GM12874 (cell line): ENCODE results near the gene ASAH2B.

Source experiments
- TF ChIP-seq, protein P1 (sequence below): IDR thresholded peaks from 2 replicates; pipeline ENCODE4 v1.5.1; 2011; ENCODE audit warnings: low read depth, mild to moderate bottlenecking, control low read depth, low read length, moderate library complexity; ENCODE audit not compliant: insufficient read depth

ASAH2B gene

DNA sequence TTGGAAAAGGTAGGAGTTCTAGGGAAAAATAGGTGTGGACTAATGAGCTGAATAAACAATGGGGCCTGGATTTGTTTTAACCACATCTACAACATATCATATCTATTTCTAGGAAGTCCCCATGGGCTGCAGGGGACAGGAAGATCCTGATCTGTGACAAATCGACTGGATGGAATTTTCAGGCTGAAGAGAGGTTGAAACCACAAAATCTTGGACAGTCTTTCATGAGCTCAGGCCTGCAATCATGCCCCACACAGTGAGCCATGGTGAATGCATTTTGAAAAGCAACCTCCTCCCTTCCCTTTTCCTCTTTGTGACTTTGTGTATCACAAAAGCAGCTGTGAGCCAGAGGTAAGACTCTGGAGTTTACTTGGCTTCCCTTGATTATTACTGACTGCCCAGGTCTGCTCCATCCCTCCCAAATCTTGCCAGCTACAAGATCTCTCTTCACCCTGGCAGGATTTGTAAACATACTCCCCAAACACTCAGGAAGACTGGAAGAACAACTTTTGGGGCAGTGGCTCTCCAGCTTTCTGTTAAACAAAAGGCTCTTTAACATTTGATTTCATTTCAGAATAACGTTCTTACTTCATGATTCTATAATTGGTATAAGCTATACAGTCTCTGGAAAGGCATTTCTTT lies 66.4 kb downstream of the ASAH2B start:
- TF ChIP-seq, protein P1, sequence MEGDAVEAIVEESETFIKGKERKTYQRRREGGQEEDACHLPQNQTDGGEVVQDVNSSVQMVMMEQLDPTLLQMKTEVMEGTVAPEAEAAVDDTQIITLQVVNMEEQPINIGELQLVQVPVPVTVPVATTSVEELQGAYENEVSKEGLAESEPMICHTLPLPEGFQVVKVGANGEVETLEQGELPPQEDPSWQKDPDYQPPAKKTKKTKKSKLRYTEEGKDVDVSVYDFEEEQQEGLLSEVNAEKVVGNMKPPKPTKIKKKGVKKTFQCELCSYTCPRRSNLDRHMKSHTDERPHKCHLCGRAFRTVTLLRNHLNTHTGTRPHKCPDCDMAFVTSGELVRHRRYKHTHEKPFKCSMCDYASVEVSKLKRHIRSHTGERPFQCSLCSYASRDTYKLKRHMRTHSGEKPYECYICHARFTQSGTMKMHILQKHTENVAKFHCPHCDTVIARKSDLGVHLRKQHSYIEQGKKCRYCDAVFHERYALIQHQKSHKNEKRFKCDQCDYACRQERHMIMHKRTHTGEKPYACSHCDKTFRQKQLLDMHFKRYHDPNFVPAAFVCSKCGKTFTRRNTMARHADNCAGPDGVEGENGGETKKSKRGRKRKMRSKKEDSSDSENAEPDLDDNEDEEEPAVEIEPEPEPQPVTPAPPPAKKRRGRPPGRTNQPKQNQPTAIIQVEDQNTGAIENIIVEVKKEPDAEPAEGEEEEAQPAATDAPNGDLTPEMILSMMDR, result no peak

DNA sequence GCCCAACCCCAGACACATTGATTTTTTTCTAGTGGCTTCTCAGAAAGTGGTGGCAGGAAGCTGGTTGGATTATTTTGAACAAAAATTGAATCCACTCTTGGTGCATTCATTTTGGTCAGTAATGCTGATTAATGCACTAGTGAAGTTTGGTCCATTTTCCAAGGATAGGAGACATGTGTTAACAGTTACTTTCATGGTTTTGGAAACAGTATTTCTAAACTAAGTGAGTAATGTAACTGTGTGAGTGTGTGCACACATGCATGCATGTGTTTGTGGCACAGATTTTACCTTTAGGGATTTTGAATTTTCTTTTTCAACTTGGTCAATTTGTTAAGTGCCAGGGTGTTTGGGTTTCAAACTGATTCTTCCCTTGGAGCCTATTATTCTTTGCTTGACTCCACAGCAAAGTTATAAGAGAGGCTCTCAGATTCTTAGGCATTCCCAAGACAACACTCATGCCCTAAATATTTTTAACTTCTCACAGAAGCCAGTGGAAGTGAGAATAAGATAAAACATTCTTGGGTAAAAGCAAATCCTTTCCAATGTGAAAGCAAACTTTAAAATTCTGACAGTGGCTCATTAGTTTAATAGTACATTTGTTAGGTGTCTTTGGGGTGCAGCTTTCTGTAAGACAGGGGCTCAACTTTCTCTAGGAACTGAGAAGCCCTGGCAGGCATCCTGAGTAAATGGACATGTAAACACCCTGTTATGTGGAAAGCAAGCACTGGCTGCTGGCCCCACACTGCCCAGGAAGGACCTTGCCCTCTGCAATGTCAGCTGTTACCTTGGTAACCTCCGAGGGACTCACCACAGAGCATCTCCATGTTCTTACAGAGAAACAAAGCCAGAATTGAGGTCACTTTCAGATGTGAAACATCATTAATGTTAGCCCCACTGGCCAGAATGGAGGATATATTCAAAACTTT lies 68.4 kb downstream of the ASAH2B start:
- TF ChIP-seq, protein P1, result no peak
